Mucosa of descending colon (tissue), 3 donors: ENCODE results near the gene PLA2G4F. TPM values are rescaled to one million over a fixed set of nuclear protein-coding genes. Genes with fewer than 3 reads are reported as not detected.

ENCODE experiments used
- ATAC-seq: fragments of 200-7000 bp; cut with Tn5 transposase; one replicate; pipeline ENCODE4 v1.9.1; 2020; ENCODE audit warnings: mild to moderate bottlenecking, moderate library complexity
- DNase-seq, 3 donors: peaks; one replicate each; pipeline ENCODE4 v3.0.0-alpha.2; 2020
- H3K36me3 ChIP-seq: fragments of 200-600 bp; one replicate; pipeline ENCODE4 v1.8.0; 2021; ENCODE audit warnings: low read depth, mild to moderate bottlenecking
- H3K4me1 ChIP-seq: fragments of 200-600 bp; one replicate; pipeline ENCODE4 v1.8.0; 2021; ENCODE audit warnings: low read depth, mild to moderate bottlenecking
- H3K4me3 ChIP-seq: fragments of 200-600 bp; one replicate; pipeline ENCODE4 v1.8.0; 2021; ENCODE audit warnings: mild to moderate bottlenecking
- H3K9me3 ChIP-seq: fragments of 200-600 bp; one replicate; pipeline ENCODE4 v1.8.0; 2021; ENCODE audit warnings: mild to moderate bottlenecking
- CTCF ChIP-seq: fragments of 200-600 bp; IDR thresholded peaks from one replicate; pipeline ENCODE4 v1.8.0; 2022; ENCODE audit warnings: antibody characterized with exemption, mild to moderate bottlenecking
- intact Hi-C, 2 donors: fragments of 100-400 bp; cut with DNase I in 1 of 2; cut with micrococcal nuclease in 1 of 2; formaldehyde crosslinking; loops; one replicate each; pipeline versions ENCODE4 v1.11.0 to v1.11.1; 2022; cut with DNase I, micrococcal nuclease
- total RNA-seq, 3 donors: library from RNA; stranded (reverse); fragmentation: NEBNext Ultra II Directional in 2 of 3; extraction: Animal tissue kit (Norgen Biotek cat#: 25700) in 2 of 3; gene quantifications; one replicate each; pipeline versions ENCODE4 v1.2.1 to v1.2.4, GENCODE V29; 2021 to 2023
- donor health status: DM: no; HTN: no; CAD: no; lungs with moderate emphysema.
- donor health status: DM: no; HTN: no; CAD: no.
- donor health status: DM: no; HTN: yes; CAD: no.

The PLA2G4F gene
- total RNA-seq, 3 donors from 2014 or later, result 23.4 to 66.9 (median 41.2) TPM

- DNase-seq, result no peak
- no peaks in the 10 kb centered on the region for H3K36me3 ChIP-seq
- H3K9me3 ChIP-seq, result no peaks in the 10 kb centered on the region
- intact Hi-C loops, result no loop called here
- no peak for TF ChIP-seq CTCF
- H3K4me1 ChIP-seq, result peaks cover 20% of the 10 kb centered on the region
- no peak overlapping the region for H3K4me3 ChIP-seq
- ATAC-seq, result no peak
These were observed 6.0 kb downstream of the PLA2G4F start for GRCh38 chr15:42150219-42150970.

GRCh38 chr15:42149493-42150218 is 6.8 kb downstream of the PLA2G4F start:
- H3K9me3 ChIP-seq, result no peaks in the 10 kb centered on the region
- peaks cover 20% of the 10 kb centered on the region for H3K4me1 ChIP-seq
- ATAC-seq, result no peak
- DNase-seq, result no peak
- no peak overlapping the region for H3K4me3 ChIP-seq
- TF ChIP-seq CTCF, result no peak
- intact Hi-C loops, result no loop called here
- H3K36me3 ChIP-seq, result no peaks in the 10 kb centered on the region

- H3K4me3 ChIP-seq, result no peak overlapping the region
- no peaks in the 10 kb centered on the region for H3K9me3 ChIP-seq
- no peak for TF ChIP-seq CTCF
- H3K4me1 ChIP-seq, result peaks cover 20% of the 10 kb centered on the region
- intact Hi-C loops, result no loop called here
- no peaks in the 10 kb centered on the region for H3K36me3 ChIP-seq
- DNase-seq (no peak), ATAC-seq (no peak)
These were observed 7.5 kb downstream of the PLA2G4F start for GRCh38 chr15:42148808-42149492.

GRCh38 chr15:42147431-42147735 is 9.1 kb downstream of the PLA2G4F start:
- DNase-seq (no peak), ATAC-seq (no peak)
- peaks cover 8% of the 10 kb centered on the region for H3K4me1 ChIP-seq
- TF ChIP-seq CTCF, result no peak
- H3K4me3 ChIP-seq, result no peak overlapping the region
- intact Hi-C loops, result no loop called here
- no peaks in the 10 kb centered on the region for H3K36me3 ChIP-seq
- no peaks in the 10 kb centered on the region for H3K9me3 ChIP-seq

- no peak overlapping the region for H3K4me3 ChIP-seq
- ATAC-seq, result no peak
- no peaks in the 10 kb centered on the region for H3K36me3 ChIP-seq
- no peak for TF ChIP-seq CTCF
- no peaks in the 10 kb centered on the region for H3K9me3 ChIP-seq
- DNase-seq, result no peak
- H3K4me1 ChIP-seq, result peaks cover 6% of the 10 kb centered on the region
- intact Hi-C loops, result no loop called here
These were observed 9.6 kb downstream of the PLA2G4F start for GRCh38 chr15:42146551-42147430.
